ENCODE results near the gene ECT2L.

ECT2L gene

GRCh38 chr6:138795809-138796603, at the start of gene ECT2L:
Gene ECT2L (plus strand): TSS chr6:138796087. CDS start chr6:138813275, 17,188 bp downstream.
- Histone ChIP-seq H3K4me1 (no peaks in the 10 kb centered on the region), H3K4me2 (no peak within 1 kb of the TSS), H3K9me3 (no peaks in the 10 kb centered on the region), H3K27ac (no peak within 1 kb of the TSS), H3K27me3 (no peaks in the 10 kb centered on the region), H4K20me1 (no peaks in the 10 kb centered on the region), H3K4me3 (no peak within 1 kb of the TSS), H3K9ac (no peak within 1 kb of the TSS), H3K36me3 (peaks cover 8% of the 10 kb centered on the region)
- TF ChIP-seq Cebpa-rat (IDR thresholded peaks at IDR 0.05), result no peak

- no peak overlapping the region for H3K4me3 ChIP-seq
- no peak overlapping the region for H3K9ac ChIP-seq
- H3K4me1 ChIP-seq, result no peaks in the 10 kb centered on the region
- H3K9me3 ChIP-seq, result no peaks in the 10 kb centered on the region
- no peaks in the 10 kb centered on the region for H3K27me3 ChIP-seq
- no peaks in the 10 kb centered on the region for H3K36me3 ChIP-seq
- H3K4me2 ChIP-seq, result no peak overlapping the region
- TF ChIP-seq Cebpa-rat (IDR thresholded peaks at IDR 0.05), result no peak
- no peaks in the 10 kb centered on the region for H4K20me1 ChIP-seq
- H3K27ac ChIP-seq, result no peak overlapping the region
These were observed 43.9 kb upstream of the ECT2L start for GRCh38 chr6:138752017-138752416.

GRCh38 chr6:138757136-138757535, 38.8 kb upstream of the ECT2L start:
- H3K9ac ChIP-seq, result no peak overlapping the region
- no peaks in the 10 kb centered on the region for H4K20me1 ChIP-seq
- H3K4me1 ChIP-seq, result no peaks in the 10 kb centered on the region

GRCh38 chr6:138765896-138766655, 29.8 kb upstream of the ECT2L start:
- Histone ChIP-seq H3K4me2 (no peak overlapping the region), H3K27me3 (no peaks in the 10 kb centered on the region), H3K4me1 (peaks cover 8% of the 10 kb centered on the region; the same call in 1 of the 2 replicates), H3K36me3 (no peaks in the 10 kb centered on the region), H3K9ac (no peak overlapping the region), H3K27ac (no peak overlapping the region), H3K4me3 (no peak overlapping the region), H3K9me3 (no peaks in the 10 kb centered on the region), H4K20me1 (no peaks in the 10 kb centered on the region)
- no peak for TF ChIP-seq Cebpa-rat (IDR thresholded peaks at IDR 0.05)

More at GRCh38 chr6:138757136-138757535, 38.8 kb upstream of the ECT2L start:
- H3K9me3 ChIP-seq, result no peaks in the 10 kb centered on the region
- H3K4me2 ChIP-seq, result no peak overlapping the region
- H3K36me3 ChIP-seq, result no peaks in the 10 kb centered on the region
- no peak overlapping the region for H3K27ac ChIP-seq
- H3K27me3 ChIP-seq, result no peaks in the 10 kb centered on the region
- TF ChIP-seq Cebpa-rat (IDR thresholded peaks at IDR 0.05), result no peak
- H3K4me3 ChIP-seq, result no peak overlapping the region

GRCh38 chr6:138769102-138769676, 26.7 kb upstream of the ECT2L start:
- Histone ChIP-seq H3K4me3 (no peak overlapping the region), H3K27ac (no peak overlapping the region)

GRCh38 chr6:138772596-138773176, 23.2 kb upstream of the ECT2L start:
- Histone ChIP-seq H3K9me3 (no peaks in the 10 kb centered on the region), H3K27me3 (no peaks in the 10 kb centered on the region), H3K36me3 (0 out of 2 replicates have a peak, but pooled peaks cover 4% of the 10 kb centered on the region), H3K4me1 (peaks cover 29% of the 10 kb centered on the region), H4K20me1 (no peaks in the 10 kb centered on the region), H3K27ac (peak overlapping the region; percentile 96), H3K9ac (peak overlapping the region; percentile 92), H3K4me3 (peak overlapping the region; percentile 91), H3K4me2 (peak overlapping the region; percentile 86)
- no peak for TF ChIP-seq Cebpa-rat (IDR thresholded peaks at IDR 0.05)

More at GRCh38 chr6:138769102-138769676, 26.7 kb upstream of the ECT2L start:
- TF ChIP-seq Cebpa-rat (IDR thresholded peaks at IDR 0.05), result no peak
- H3K4me2 ChIP-seq, result peak overlapping the region; percentile 33; the same call in 1 of the 2 replicates
- H3K27me3 ChIP-seq, result no peaks in the 10 kb centered on the region
- peaks cover 19% of the 10 kb centered on the region for H3K4me1 ChIP-seq
- no peak overlapping the region for H3K9ac ChIP-seq
- H4K20me1 ChIP-seq, result no peaks in the 10 kb centered on the region
- H3K36me3 ChIP-seq, result no peaks in the 10 kb centered on the region
- no peaks in the 10 kb centered on the region for H3K9me3 ChIP-seq

- Histone ChIP-seq H3K4me1 (peaks cover 29% of the 10 kb centered on the region), H3K27me3 (no peaks in the 10 kb centered on the region), H3K4me3 (peak within 1 kb of the TSS; percentile 91), H3K9me3 (no peaks in the 10 kb centered on the region), H3K36me3 (peaks cover 11% of the 10 kb centered on the region; the same call in 1 of the 2 replicates), H3K27ac (peak within 1 kb of the TSS; percentile 96), H4K20me1 (no peaks in the 10 kb centered on the region), H3K4me2 (peak within 1 kb of the TSS; percentile 86), H3K9ac (peak within 1 kb of the TSS; percentile 92)
- no peak for TF ChIP-seq Cebpa-rat (IDR thresholded peaks at IDR 0.05)
These were observed 22.5 kb upstream of the ECT2L start, which contains the start of gene CCDC28A for GRCh38 chr6:138773177-138774091. Gene CCDC28A (plus strand): TSS chr6:138773769. CDS start chr6:138776121, 2,352 bp downstream.

- H3K36me3 ChIP-seq, result peaks cover 13% of the 10 kb centered on the region; the same call in 1 of the 2 replicates
- no peaks in the 10 kb centered on the region for H3K9me3 ChIP-seq
- H3K27ac ChIP-seq, result no peak overlapping the region
- H3K9ac ChIP-seq, result peak overlapping the region; percentile 92
- no peaks in the 10 kb centered on the region for H4K20me1 ChIP-seq
- TF ChIP-seq Cebpa-rat (IDR thresholded peaks at IDR 0.05), result no peak
- H3K4me3 ChIP-seq, result peak overlapping the region; percentile 91
- H3K4me2 ChIP-seq, result peak overlapping the region; percentile 86
- no peaks in the 10 kb centered on the region for H3K27me3 ChIP-seq
- H3K4me1 ChIP-seq, result peaks cover 21% of the 10 kb centered on the region
These were observed 21.5 kb upstream of the ECT2L start for GRCh38 chr6:138774370-138774769.
